ENCODE measurements around the gene SMPD4.
"Not testable (repeated sequence)": the region's sequence is repeated elsewhere in the genome, so short reads cannot be mapped to it uniquely, and the experiment has no call there.

GRCh38 chr2:130151145-130151512 lies 30.3 kb downstream of the SMPD4 start:
- TF ChIP-seq MAX (CRISPR knock-in tag; IDR thresholded peaks at IDR 0.05); IRF2 (CRISPR knock-in tag; IDR thresholded peaks at IDR 0.05; ENCODE audit: borderline replicate concordance, low read depth); ATF1 (CRISPR knock-in tag; IDR thresholded peaks at IDR 0.05); ZNF263 (CRISPR knock-in tag; IDR thresholded peaks at IDR 0.05; ENCODE audit: low read depth); ZNF317 (CRISPR knock-in tag; IDR thresholded peaks at IDR 0.05; ENCODE audit: borderline replicate concordance, low read depth); CREB1 (CRISPR knock-in tag; IDR thresholded peaks at IDR 0.05); ELF4 (CRISPR knock-in tag; IDR thresholded peaks at IDR 0.05; ENCODE audit: low read depth); CTCF (IDR thresholded peaks at IDR 0.05); TP53 (CRISPR knock-in tag; IDR thresholded peaks at IDR 0.05): not testable (repeated sequence)

All from WTC11 (cell line).